IMR-90 (cell line): ENCODE results near the gene WDR5. TPM values are rescaled to one million over a fixed set of nuclear protein-coding genes. Genes with fewer than 3 reads are reported as not detected.
"Not testable (repeated sequence)": the region's sequence is repeated elsewhere in the genome, so short reads cannot be mapped to it uniquely, and the experiment has no call there.

Experiments used
- ATAC-seq: fragments of 200-7000 bp; cut with Tn5 transposase; 2 replicates; pipeline ENCODE4 v1.9.1; 2020; ENCODE audit warnings: low read depth, mild to moderate bottlenecking, moderate library complexity
- BruUV-seq: library from RNA; stranded (reverse); fragments of 400-500 nt; replicated peaks from 2 replicates; lab custom pipeline; 2021; lab: Mats Ljungman, UMichigan
- CTCF ChIA-PET: fragments of 300-600 bp; formaldehyde crosslinking; extraction: SDS; loops from one replicate; lab custom pipeline; 2021; ENCODE audit warnings: antibody characterized with exemption; lab: Yijun Ruan, JAX
- POLR2A ChIA-PET: fragments of 300-600 bp; sonication (Branson Sonifier 250); formaldehyde crosslinking; loops from one replicate; lab custom pipeline; 2022; ENCODE audit warnings: antibody characterized with exemption; ENCODE audit not compliant: unreplicated experiment; lab: Charles Lee
- DNase-seq: peaks from one replicate; pipeline ENCODE4 v3.0.0; 2013
- H2AFZ ChIP-seq: replicated peaks from 2 replicates; pipeline ENCODE3; 2013; ENCODE audit warnings: low read length, mild to moderate bottlenecking; ENCODE audit not compliant: poor library complexity
- H2AK5ac ChIP-seq: 2 replicates; pipeline ENCODE4 v1.6.1; 2013; ENCODE audit warnings: low read depth, low read length, inconsistent platforms
- H2AK9ac ChIP-seq: replicated peaks from 2 replicates; pipeline ENCODE3; 2013; ENCODE audit warnings: mild to moderate bottlenecking, low read depth, low read length, moderate library complexity; ENCODE audit not compliant: poor library complexity
- H2BK120ac ChIP-seq: 2 replicates; pipeline ENCODE4 v1.6.1; 2013; ENCODE audit warnings: low read depth, low read length, inconsistent platforms
- H2BK15ac ChIP-seq: 3 replicates; pipeline ENCODE4 v1.6.1; 2013; ENCODE audit warnings: low read depth, low read length, inconsistent platforms
- H2BK20ac ChIP-seq: 2 replicates; pipeline ENCODE4 v1.6.1; 2013; ENCODE audit warnings: low read depth, mild to moderate bottlenecking, inconsistent platforms, low read length, moderate library complexity
- H2BK5ac ChIP-seq: 2 replicates; pipeline ENCODE4 v1.6.1; 2013; ENCODE audit warnings: mild to moderate bottlenecking, low read depth, low read length, inconsistent platforms; ENCODE audit not compliant: poor library complexity, severe bottlenecking
- H3K14ac ChIP-seq: replicated peaks from 2 replicates; pipeline ENCODE4 v1.6.1; 2013; ENCODE audit warnings: low read depth, low read length, inconsistent platforms
- H3K18ac ChIP-seq: 2 replicates; pipeline ENCODE4 v1.6.1; 2013; ENCODE audit warnings: low read depth, low read length, control low read depth
- H3K23ac ChIP-seq: 2 replicates; pipeline ENCODE4 v1.6.1; 2013; ENCODE audit warnings: low read depth, low read length, inconsistent platforms
- H3K27ac ChIP-seq: 2 replicates; pipeline ENCODE4 v1.5.1; 2013; ENCODE audit warnings: mild to moderate bottlenecking, control low read depth, low read length; ENCODE audit not compliant: insufficient read depth
- H3K27me3 ChIP-seq: 2 replicates; pipeline ENCODE4 v1.6.1; 2013; ENCODE audit warnings: low read length; ENCODE audit not compliant: control insufficient read depth, insufficient read depth
- H3K36me3 ChIP-seq: 2 replicates; pipeline ENCODE4 v1.6.1; 2013; ENCODE audit warnings: low read length, mixed read lengths; ENCODE audit not compliant: control insufficient read depth, insufficient read depth
- H3K4ac ChIP-seq: 2 replicates; pipeline ENCODE4 v1.6.1; 2013; ENCODE audit warnings: low read depth, low read length, inconsistent platforms
- H3K4me1 ChIP-seq: 2 replicates; pipeline ENCODE4 v1.6.1; 2013; ENCODE audit warnings: low read length, mixed read lengths; ENCODE audit not compliant: control insufficient read depth, insufficient read depth
- H3K4me2 ChIP-seq: 2 replicates; pipeline ENCODE4 v1.6.1; 2013; ENCODE audit warnings: low read depth, mild to moderate bottlenecking, control low read depth, low read length, moderate library complexity
- H3K4me3 ChIP-seq: 2 replicates; pipeline ENCODE4 v1.5.1; 2013; ENCODE audit warnings: low read depth, mild to moderate bottlenecking, control low read depth, low read length, moderate library complexity; ENCODE audit not compliant: insufficient read depth
- H3K56ac ChIP-seq: 2 replicates; pipeline ENCODE4 v1.6.1; 2013; ENCODE audit warnings: low read length, inconsistent platforms; ENCODE audit not compliant: insufficient read depth; ENCODE audit errors: extremely low read depth
- H3K79me1 ChIP-seq, 2 experiments: 2 replicates each; pipeline ENCODE4 v1.6.1; 2013; ENCODE audit warnings: low read length in 2 of 2, inconsistent platforms in 1 of 2, low read depth in 1 of 2
- H3K9ac ChIP-seq: 2 replicates; pipeline ENCODE4 v1.6.1; 2013; ENCODE audit warnings: low read depth, low read length, control low read depth
- H3K9me1 ChIP-seq: 2 replicates; pipeline ENCODE4 v1.6.1; 2013; ENCODE audit warnings: low read length, inconsistent platforms; ENCODE audit not compliant: insufficient read depth
- H3K9me3 ChIP-seq: 2 replicates; pipeline ENCODE4 v1.6.1; 2013; ENCODE audit warnings: low read length; ENCODE audit not compliant: control insufficient read depth, insufficient read depth
- H4K20me1 ChIP-seq: 2 replicates; pipeline ENCODE4 v1.6.1; 2013; ENCODE audit warnings: low read length, inconsistent platforms; ENCODE audit not compliant: insufficient read depth
- H4K5ac ChIP-seq: 2 replicates; pipeline ENCODE4 v1.6.1; 2013; ENCODE audit warnings: mild to moderate bottlenecking, low read depth, low read length, control low read depth
- H4K8ac ChIP-seq, 2 experiments: 2 replicates each; pipeline ENCODE4 v1.6.1; 2013; ENCODE audit warnings: low read depth in 2 of 2, low read length in 2 of 2, control low read depth in 1 of 2, inconsistent platforms in 1 of 2
- H4K91ac ChIP-seq: 2 replicates; pipeline ENCODE4 v1.6.1; 2013; ENCODE audit warnings: low read depth, low read length, inconsistent platforms; ENCODE audit not compliant: insufficient read depth
- WGBS, 2 experiments: methylation state at CpG; one replicate each; pipeline versions ENCODE4 v1.1.5 to v1.1.7; 2013; ENCODE audit warnings: missing lambda C conversion rate in 2 of 2; ENCODE audit not compliant: insufficient read length in 1 of 2; ENCODE audit errors: extremely low coverage in 2 of 2; 5-methylcytosine and 5-hydroxymethylcytosine counted together
- dilution Hi-C: fragments of 300-500 bp; cut with HindIII; formaldehyde crosslinking; loops from one replicate; pipeline ENCODE4 v1.14.3; 2018; ENCODE audit warnings: low sequenced_read_pairs; ENCODE audit not compliant: unreplicated experiment
- in situ Hi-C: fragments of 300-500 bp; cut with MboI; formaldehyde crosslinking; loops from 3 replicates; pipeline ENCODE4 v1.14.3; 2019; ENCODE audit warnings: low sequenced_read_pairs, inconsistent platforms, mixed read lengths
- intact Hi-C: fragments of 100-400 bp; cut with micrococcal nuclease; formaldehyde crosslinking; loops from 2 replicates; pipeline ENCODE4 v1.10.0; 2022
- polyA plus RNA-seq, 3 experiments: library from polyadenylated mRNA; depleted of rRNA; stranded (reverse); fragments of >200 nt; gene quantifications; 2 replicates each; pipeline ENCODE4 v1.2.3, GENCODE V29; 2012; ENCODE audit warnings: low replicate concordance in 1 of 3
- total RNA-seq: library from RNA; depleted of rRNA; stranded (reverse); fragments of >200 nt; gene quantifications from 2 replicates; pipeline ENCODE4 v1.2.3, GENCODE V29; 2012

Gene WDR5
- total and polyA plus RNA-seq, 2 of the 4 experiments (the other 2 are of a cell fraction): 18.3 to 26.6 TPM

- in situ Hi-C loops, POLR2A ChIA-PET: not testable (repeated sequence)
These were observed 16.9 kb upstream of the WDR5 start for GRCh38 chr9:134118972-134119371.

More at GRCh38 chr9:134118972-134119371, 16.9 kb upstream of the WDR5 start:
- H2BK5ac ChIP-seq, H2AK9ac ChIP-seq, H3K4ac ChIP-seq, H3K4me2 ChIP-seq, H3K14ac ChIP-seq, H2BK15ac ChIP-seq, dilution Hi-C loops, H3K18ac ChIP-seq, DNase-seq, H3K23ac ChIP-seq, H2AFZ ChIP-seq, H4K8ac ChIP-seq, H4K91ac ChIP-seq, H2AK5ac ChIP-seq, H3K4me1 ChIP-seq, H4K20me1 ChIP-seq, H3K9me1 ChIP-seq, H3K79me1 ChIP-seq, H2BK120ac ChIP-seq, H3K36me3 ChIP-seq, BruUV-seq, H3K27me3 ChIP-seq, intact Hi-C loops, H3K9me3 ChIP-seq, H4K5ac ChIP-seq, H3K56ac ChIP-seq, CTCF ChIA-PET, ATAC-seq, H3K9ac ChIP-seq, H3K4me3 ChIP-seq, H2BK20ac ChIP-seq, H3K27ac ChIP-seq: not testable (repeated sequence)
- WGBS, 2 experiments: no CpG with 5 or more reads among the region's 26 CpGs
